Measurements from ENCODE around the gene OR2A12.
A peak's percentile ranks its signal among the peaks of the same experiment; 100 is the strongest.

DNA sequence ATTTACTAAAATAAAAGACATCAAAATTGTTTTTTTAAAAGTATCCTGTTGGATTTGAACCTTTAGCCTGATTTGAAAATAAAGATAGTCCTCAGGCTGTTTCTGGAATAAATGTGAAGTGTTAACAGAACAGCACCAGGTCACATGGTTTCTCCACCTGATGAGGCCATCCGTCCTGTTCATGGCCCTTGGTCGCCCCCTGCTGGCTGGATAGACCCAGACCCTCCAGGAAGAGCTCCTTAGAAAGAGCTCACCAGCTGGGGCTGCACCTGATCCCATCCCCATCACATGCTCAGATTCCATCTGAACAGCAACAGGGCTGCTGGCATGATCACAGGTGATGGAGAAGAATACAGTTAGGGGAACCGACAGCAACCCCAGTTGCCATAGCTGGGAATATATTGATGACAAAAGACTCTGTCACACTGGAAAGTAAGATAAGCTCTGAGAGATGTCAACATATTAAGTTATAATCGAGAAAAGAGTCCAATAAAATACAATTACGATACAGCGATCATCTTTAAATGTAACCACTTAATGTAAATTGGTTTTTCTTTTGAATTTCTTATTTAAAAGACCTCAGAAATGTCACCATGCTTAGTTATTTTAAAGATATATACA is 41.7 kb downstream of the OR2A12 start:
- TF ChIP-seq CTCF (IDR thresholded peaks at IDR 0.05; ENCODE audit: poor library complexity) (peak; percentile 88), EZH2 (IDR thresholded peaks at IDR 0.05; ENCODE audit: borderline replicate concordance) (no peak)

Measured in hepatocyte (in vitro differentiated cells).